GM12873 (cell line): Measurements from ENCODE around the gene CTNND2.

ENCODE experiments used
- TF ChIP-seq, protein P1 (sequence below): IDR thresholded peaks from 2 replicates; pipeline ENCODE4 v1.5.1; 2012; ENCODE audit warnings: low read depth, mild to moderate bottlenecking, moderate library complexity, low read length, control low read depth; ENCODE audit not compliant: insufficient read depth; ENCODE audit errors: missing control alignments

CTNND2 gene

GRCh38 chr5:11251247-11251646 is 653.0 kb downstream of the CTNND2 start:
- TF ChIP-seq, protein P1, sequence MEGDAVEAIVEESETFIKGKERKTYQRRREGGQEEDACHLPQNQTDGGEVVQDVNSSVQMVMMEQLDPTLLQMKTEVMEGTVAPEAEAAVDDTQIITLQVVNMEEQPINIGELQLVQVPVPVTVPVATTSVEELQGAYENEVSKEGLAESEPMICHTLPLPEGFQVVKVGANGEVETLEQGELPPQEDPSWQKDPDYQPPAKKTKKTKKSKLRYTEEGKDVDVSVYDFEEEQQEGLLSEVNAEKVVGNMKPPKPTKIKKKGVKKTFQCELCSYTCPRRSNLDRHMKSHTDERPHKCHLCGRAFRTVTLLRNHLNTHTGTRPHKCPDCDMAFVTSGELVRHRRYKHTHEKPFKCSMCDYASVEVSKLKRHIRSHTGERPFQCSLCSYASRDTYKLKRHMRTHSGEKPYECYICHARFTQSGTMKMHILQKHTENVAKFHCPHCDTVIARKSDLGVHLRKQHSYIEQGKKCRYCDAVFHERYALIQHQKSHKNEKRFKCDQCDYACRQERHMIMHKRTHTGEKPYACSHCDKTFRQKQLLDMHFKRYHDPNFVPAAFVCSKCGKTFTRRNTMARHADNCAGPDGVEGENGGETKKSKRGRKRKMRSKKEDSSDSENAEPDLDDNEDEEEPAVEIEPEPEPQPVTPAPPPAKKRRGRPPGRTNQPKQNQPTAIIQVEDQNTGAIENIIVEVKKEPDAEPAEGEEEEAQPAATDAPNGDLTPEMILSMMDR: no peak

DNA sequence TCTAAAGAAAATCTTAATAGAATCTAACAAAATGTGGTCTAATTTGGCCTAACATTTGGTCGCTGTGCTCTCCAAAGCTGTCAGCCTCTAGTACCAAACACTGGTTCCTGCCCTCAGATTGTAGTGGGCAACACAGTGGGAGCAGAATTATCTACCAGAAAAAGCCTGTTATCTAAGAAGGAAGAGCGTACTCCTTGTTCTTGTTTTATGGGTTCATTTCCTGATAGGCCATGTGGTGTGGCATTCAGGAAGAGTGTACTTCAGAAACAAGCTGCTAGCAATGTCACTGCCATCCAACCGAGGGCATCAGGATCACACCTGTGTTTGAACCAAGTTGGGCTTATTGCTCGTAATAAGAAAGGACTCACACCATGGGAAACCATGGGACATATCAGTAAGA is 655.3 kb downstream of the CTNND2 start:
- TF ChIP-seq, protein P1: no peak

DNA sequence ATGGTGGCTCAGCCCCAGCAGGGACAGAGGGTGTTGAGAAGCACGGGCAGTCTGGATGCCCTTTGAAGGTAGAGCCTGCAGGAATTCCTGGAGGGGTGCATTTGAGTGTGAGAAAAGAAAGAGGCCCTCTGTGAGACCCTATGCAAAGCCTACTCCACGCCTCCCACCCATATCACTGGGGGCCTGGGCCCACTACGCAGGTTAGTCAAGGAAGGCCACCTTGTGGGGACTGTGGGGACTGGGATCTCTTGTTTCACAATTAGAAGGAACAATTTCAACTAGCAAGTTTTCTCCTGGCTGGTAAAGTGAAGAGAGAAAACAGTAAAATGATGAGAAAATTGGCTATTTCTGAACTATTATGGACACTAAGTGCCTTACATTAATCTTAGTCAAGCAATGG is 657.0 kb downstream of the CTNND2 start:
- TF ChIP-seq, protein P1: no peak

DNA sequence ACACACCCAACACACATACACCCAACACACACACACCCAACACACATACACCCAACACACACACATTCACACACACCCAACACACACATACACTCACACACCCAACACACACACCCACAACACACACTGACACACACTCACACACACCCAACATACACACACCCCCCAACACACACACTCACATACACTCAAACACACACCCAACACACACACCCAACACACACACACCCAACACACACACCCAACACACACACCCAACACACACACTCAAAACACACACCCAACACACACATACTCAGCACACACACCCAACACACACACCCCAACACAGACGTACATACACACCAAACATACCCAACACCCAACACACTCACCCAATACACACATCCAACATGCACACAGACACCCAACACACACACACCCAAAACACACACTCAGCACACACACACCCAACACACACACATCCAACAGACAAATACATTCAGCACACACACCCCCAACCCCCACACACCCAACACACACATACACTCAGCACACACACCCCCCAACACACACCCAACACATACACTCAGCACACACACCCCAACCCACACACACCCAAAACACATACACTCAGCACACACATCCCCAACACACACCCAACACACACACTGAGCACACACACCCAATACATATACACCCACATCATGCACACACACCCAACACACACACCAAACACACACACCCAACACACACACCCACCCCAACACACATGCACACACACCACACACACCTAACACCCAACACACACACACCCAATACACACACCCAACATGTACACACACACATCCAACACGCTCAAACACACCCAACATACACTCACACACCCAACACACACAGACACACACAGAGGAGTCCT is 663.7 kb downstream of the CTNND2 start:
- TF ChIP-seq, protein P1: no peak

DNA sequence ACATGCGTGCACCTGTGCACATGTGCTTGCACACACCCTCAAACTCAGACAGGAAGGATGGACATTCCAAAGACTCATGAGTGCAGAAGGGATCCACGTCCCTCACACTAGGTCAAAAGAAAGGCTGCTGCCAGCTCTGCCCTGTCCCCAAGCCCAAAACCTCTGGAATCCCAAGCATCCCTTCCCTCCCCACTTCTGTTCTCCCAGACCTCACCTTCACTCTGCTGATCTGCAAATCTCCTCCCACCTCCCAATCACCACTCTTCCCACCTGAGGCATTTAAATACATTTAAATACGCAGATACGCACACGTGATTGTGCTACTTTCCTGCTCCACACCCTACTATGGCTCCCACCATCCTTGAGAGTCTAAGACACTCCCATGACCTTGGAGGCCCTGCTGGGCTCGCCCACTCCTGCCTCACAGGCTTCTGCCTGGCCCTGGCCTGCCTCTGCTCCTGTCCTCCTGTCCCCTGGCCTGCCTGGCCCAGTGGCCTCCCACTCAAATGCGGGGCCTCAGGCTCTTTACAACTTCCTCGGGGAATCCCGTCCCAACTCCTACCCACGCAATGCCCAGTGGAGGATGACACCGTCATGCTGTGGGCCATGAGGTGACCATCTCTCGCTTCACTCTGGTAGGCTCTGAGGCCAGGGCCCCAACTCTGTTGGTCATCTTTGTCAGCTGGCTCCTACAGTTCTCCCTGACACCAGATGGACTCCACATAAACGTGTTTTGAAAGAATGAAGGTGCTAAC is 664.8 kb downstream of the CTNND2 start:
- TF ChIP-seq, protein P1: no peak

GRCh38 chr5:11234501-11234911 is 669.7 kb downstream of the CTNND2 start:
- TF ChIP-seq, protein P1: no peak

DNA sequence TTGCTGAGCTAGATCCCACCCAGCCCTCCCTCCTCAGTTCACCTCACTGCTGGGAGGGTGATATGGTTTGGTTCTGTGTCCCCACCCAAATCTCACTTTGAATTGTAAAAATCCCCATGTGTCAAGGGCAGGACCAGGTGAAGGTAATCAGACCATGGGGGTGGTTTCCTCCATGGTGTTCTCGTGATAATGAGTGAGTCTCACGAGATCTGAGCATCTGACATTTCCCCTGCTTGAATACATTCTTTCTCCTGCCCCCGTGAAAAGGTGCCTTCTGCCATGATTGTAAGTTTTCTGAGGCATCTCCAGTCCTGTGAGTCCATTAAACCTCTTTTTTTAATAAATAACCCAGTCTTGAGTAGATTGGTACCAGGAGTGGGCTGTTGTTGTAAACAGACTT is 673.4 kb downstream of the CTNND2 start:
- TF ChIP-seq, protein P1: no peak
